Suppressor macrophage (primary cell): Measurements from ENCODE around the gene TSPAN12.

Source experiments
- DNase-seq, 4 experiments: peaks; one replicate each; pipeline ENCODE4 v3.0.0-alpha.2; 2020 to 2022

Gene TSPAN12

DNA sequence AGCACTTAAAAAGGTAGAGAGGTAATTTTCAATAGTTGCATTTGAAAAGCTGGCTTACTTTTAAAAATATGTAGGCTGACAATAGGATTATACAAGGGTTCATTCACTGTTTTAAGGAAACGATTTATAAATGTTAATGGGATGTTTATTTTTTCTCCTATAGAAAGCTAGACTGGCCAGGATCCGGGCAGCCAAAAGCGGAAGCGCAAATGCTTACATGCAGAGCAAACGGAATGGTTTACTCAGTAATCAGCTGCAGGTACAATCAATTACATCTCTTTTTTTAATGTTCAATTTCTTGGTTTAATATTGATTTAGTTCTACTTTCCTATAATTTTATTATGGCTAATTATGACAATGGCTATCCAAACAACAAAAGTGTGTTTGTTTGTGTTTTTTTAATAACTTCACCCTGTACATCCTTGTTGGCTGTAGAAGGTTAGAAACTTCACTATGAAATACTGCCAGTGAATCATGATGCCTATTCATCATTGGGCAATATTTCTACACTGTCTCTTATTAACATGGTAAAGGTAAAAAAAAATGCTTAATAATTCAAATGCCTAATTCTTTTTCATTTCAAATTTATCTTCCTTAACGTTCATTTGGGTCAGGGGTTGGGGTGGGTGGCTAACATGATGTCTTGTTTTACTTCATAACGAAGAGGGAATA is 116.4 kb downstream of the TSPAN12 start:
- no peak for DNase-seq

DNA sequence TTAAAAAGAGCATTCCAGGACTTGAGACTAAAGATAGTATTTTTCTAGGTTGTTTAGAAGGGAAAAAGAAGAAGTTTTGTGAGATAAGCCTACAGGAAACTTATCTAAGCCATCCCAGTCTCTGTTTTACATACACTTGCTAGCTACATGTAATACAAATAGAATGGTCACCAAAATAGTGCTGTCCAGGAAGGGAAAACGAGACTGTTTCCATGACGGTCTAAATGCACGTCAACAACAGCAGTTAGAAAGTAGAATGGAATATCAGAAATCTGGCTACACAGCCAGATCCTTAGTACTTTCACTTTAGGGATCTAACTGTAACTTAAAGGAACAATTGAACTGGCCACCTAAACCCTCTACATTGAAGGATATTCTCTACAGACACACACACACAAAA is 117.6 kb downstream of the TSPAN12 start:
- DNase-seq, result no peak

DNA sequence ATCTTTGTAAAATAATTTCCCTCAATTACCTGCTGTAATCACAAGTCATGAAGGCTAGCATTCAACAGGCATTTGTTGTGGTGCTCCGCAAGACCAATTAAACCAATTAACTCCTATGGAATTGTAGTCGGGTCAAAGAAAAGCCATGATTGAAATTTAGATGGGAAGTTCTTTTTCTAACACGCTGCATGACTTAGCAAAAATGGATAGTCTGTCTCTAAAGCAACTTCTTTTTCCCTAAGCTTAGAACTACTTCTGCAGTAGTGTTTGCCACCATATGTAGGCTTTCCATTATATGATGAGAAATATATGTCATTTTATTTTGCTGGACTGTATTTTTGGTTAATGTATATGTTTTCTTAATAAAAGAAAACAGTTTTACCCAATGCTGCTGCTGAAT is 119.1 kb downstream of the TSPAN12 start:
- peak in 2 of 4 experiments; percentile 2 to 16 for DNase-seq
